IPS-NIHi7 (cell line): ENCODE measurements around the gene CENPI.
A peak's percentile ranks its signal among the peaks of the same experiment; 100 is the strongest.
"Not testable (repeated sequence)": the region's sequence is repeated elsewhere in the genome, so short reads cannot be mapped to it uniquely, and the experiment has no call there.

Experiments used
- DNase-seq: peaks from one replicate; pipeline ENCODE4 v3.0.0; 2012; ENCODE audit warnings: mixed read lengths; ENCODE audit errors: extremely low spot score

The CENPI gene, protein sequence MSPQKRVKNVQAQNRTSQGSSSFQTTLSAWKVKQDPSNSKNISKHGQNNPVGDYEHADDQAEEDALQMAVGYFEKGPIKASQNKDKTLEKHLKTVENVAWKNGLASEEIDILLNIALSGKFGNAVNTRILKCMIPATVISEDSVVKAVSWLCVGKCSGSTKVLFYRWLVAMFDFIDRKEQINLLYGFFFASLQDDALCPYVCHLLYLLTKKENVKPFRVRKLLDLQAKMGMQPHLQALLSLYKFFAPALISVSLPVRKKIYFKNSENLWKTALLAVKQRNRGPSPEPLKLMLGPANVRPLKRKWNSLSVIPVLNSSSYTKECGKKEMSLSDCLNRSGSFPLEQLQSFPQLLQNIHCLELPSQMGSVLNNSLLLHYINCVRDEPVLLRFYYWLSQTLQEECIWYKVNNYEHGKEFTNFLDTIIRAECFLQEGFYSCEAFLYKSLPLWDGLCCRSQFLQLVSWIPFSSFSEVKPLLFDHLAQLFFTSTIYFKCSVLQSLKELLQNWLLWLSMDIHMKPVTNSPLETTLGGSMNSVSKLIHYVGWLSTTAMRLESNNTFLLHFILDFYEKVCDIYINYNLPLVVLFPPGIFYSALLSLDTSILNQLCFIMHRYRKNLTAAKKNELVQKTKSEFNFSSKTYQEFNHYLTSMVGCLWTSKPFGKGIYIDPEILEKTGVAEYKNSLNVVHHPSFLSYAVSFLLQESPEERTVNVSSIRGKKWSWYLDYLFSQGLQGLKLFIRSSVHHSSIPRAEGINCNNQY

DNA sequence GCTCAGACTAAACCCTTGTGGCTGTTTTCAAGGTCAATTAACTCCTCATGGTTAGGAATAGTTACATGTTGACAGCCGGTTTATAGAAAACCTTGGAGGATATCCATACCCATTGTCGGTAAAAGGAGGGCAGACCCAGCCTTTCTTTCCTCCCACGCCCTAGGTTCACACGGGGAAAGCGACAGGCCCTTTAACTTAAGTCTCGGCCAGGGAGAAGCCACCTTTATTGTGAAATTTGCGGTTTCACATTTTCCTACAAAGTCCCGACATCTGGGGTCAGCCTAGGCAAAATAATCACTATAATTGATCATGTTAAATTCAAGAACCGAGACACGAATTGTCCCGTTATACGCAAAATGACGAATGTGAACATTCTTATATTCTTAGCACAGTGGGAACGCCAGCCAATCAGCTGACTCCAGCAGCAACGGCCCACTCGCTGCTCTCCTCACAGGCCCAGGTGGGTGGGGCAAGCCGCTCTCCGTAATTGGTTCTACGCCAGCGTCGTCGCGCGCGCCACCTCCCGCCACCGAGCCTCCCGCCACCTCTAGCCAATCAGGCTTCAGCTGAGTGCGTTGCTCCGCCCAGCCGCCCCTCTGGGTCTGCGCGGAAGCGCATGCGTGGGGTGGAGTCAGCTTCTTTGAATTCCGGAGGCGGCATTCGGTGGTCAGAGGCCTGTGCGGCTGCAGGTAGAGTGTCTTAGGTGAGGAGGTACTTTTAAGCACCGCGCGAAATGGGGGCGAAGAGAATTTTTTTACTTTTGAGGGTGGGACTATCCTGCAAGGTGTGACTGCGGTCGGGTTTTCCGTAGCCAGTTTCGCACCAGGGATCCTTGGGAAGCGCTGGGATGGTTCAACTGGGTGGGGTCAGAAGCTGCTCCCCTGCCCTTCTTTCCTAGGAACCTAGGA is at the start of gene CENPI:
TSS of gene CENPI (plus strand) at position 659 of the 908 bp plus-strand sequence. CDS start 2,867 bp downstream, outside the sequence.
- peak; percentile 94 for DNase-seq

DNA sequence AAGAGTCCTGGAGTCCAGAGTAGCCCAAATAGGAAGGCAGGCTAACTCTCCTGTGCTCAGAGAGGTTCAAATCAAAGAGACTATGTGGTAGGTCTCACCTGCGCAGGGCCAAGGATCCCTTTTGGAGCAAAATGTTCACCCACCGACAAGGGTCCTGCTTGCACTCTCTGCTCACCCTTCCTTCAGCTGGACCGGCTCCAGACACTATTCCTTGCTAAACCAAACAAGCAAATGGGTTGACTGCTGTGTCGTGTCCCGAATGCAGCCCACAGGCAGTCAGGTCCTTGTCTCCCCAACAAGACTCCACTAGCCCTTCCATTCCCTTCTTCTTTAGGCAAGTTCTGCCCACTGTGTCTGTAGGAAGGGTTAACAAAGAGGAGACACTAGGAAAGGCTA is 46.9 kb upstream of the CENPI start:
- no peak for DNase-seq

DNA sequence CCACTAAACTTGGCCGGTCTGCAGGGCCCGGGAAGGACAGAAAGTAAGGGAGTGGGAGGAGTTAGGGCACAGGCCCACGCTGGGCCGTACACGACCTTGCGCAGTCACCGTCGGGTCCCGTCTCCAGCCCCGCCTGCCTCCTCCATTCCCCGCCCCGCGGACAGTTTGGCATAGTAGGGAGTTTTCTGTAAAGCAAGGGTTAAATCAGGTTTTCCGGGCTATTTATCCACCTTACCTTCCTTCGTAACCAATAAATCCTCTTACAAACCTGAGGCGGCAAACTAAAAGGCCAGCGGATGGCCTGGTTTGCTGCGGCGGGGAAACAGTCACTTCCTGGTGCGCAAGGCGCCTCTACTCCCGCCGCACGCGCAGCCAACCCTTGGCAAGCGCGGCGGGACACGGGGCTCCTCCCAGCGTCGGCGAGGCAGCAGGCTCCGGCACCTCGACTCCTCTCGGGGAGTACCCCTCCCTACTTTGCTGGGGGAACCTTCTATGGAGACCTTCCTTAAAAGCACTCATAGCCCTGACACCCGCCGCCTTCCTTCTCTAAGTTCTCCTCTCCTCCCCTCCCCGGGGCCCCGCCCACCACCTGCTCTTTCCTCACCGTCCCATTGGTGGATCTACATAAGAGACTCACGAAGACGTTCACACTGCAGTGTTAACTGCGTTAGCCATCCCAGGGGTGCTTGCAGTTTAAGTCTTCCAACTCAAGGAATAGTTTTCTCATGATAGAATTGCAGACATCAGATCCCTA is 46.3 kb upstream of the CENPI start, which contains the start of gene TRMT2B:
TSS of gene TRMT2B (minus strand) at position 563 of the 754 bp plus-strand sequence. CDS start 9,822 bp downstream, outside the sequence.
- peak; percentile 70 for DNase-seq

DNA sequence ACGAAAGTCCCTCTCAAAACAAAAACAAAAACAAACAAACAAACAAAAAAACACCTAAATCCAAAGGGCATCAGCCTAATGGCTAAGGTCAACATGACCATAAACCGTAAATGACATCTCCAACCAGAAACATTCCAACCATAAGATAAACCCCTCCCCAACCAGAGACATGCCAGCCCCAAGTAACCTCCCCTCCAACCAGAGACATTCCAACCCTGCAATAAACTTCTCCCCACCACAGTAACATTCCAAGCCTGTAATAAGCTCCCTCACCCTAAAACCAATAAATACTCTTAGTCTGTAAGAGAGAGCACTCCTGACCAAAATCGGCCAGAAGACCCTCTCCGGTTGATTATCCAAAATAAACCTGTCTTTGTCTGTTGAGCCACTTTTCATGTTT is 41.5 kb upstream of the CENPI start:
- not testable (repeated sequence) for DNase-seq

DNA sequence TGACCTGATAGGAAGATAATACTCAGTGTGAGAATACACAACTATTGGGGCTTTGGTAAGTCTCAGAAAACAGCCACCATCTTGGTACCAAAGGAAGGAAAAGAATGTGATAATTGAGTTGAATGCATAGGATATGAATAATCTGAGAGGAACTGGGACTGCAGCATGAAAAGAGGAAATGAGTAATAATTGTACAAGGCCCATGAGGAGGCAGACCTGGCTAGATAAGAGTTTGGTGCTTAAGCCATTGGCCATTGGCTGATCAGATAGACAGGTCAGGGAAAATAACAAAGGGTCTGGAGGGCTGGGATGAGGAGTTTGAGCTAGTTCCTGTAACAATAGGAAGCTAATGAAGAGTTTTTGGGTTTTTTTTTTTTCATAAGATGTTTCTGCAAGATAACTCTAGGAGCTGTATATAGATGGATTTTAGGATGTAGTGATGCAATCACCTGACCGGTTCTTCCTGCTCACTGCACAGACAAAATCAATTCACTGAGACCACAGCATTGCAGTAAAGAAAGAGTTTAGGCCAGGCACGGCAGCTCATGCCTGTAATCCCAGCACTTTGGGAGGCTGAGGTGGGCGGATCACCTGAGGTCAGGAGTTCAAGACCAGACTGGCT is 40.8 kb upstream of the CENPI start:
- no peak for DNase-seq

DNA sequence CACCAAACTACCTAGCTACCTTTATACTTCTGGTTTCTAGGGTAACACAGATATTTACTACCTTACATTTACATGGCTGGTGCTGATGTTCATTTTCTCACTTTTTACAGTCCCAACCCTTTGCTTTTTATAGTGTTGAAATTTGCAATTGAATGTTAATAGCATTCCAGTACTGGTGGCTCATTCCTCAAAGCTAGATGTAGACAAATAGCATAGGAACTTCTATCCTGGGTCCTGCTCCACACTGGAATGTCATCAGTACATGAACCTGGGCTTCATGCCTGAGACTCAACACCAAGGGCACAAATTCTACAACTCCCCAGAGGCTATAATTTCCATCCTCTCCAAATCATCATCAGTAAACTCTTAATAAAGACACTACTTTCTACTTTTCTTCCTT is 35.8 kb upstream of the CENPI start:
- DNase-seq, result no peak

DNA sequence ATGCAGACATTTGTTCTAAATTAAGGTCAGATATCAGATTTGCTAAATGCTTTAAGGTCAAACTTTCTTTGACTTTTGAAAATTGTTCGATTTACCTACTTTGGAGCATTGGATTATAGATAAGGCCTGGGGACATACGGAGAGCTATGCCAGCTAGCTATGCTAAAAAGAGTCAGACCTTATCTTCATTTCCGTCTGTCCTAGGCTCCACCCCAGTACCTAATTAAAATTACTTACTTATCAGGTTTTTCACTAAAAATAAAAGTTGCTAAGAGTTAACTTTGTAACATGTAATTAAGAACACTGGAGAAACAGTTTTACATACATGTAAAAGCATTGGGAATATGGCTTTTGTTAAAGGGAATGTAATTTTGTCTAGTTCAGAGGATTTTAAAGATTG is 26.4 kb upstream of the CENPI start:
- DNase-seq, result no peak

DNA sequence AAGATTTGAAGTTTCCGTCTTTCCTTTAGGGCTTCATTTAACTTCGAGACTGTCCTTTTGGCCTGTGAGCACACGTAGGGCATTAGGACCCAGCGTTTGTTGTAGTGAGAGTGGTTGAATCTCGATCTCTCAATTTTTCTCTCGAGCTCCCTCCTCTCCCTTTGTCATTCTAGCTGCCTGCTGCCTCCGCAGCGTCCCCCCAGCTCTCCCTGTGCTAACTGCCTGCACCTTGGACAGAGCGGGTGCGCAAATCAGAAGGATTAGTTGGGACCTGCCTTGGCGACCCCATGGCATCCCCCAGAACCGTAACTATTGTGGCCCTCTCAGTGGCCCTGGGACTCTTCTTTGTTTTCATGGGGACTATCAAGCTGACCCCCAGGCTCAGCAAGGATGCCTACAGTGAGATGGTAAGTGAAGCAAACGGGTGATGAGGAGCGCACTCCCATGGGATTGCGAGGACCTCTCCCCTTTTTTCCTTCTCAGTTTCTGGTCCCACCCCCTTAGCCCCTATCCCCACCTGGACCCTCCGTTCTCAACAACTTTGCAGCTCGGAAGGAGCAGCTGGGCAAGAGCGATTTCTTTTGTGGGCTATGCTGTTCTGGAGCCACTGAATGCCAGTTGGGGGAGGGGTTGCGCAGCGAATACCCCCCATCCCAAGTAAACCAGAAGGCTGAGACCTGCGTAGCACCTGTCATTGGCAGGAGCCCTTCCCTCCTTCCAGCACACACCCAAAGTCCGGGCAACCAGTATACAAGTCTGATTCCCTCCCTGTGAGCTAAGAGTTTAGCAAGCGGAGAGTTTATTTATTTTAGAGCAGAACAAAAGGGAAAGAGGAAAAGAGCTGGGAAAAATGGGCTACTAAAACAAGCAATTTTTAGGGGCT is 19.0 kb upstream of the CENPI start, which contains the start of gene TMEM35A:
TSS of gene TMEM35A (plus strand) at position 164 of the 883 bp plus-strand sequence. CDS start at position 288, 124 bp downstream.
- peak; percentile 39 for DNase-seq

DNA sequence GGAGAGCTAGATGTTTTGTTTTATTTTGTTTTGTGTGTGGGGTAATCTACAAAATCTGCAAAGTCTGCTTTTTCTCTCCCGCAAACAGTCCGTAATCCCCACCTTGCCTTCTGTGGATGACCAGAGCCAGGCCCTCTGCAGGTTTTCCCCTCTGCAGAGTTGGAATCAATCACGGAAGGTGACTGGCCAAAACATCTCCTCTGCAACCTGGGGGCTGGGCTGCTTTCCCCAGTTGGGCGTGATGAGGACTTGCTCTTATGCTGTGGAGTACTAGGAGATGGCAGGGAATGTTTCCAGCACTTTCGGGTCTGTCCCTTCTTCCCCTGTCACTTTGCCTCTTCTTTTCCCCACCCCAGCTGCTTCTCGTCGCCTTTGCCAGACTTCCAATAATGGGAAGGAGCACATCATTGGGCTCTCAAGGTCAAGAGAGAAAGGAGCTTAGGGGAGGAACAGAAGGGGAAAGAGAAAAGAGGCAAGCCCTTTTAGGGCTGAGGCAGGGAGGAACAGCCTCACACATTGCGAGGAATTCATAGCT is 18.2 kb upstream of the CENPI start:
- DNase-seq, result no peak

DNA sequence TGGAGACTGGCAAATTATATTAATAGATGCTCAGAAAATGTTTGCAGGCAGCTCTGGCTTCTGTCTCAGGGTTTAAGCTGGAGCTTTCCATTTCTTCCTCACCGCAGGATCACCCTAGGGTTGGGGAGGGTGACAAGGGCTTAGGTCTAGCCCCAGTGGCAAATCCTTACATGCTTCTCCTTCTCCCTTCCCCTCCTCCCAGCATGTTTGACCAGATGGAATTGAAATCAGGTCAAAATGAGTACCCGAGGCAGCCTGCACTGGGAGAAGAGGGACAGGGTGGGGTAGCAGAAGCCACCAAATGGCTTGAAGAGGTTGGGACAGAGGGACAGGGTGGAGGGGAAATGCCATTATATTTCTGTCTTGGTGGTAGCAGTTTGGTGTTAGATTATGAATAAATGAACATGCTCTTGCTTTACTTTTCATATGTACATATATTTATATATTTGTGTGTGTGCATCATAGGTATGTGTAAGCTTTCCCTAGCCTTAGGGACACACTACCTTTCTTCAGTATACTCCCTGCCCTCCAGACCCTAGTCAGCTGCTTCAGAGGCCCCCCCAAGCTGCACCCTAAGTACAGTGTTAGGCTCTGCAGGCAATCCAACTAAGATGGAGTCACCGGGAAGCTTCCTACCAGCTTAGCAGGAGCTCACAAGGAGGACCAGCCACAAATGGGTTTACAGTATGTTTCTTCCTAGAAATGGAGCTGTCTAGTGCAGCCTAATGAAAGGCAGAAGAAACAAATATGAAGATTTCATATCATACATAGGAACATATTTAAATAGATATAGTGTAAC is 17.5 kb upstream of the CENPI start:
- no peak for DNase-seq

DNA sequence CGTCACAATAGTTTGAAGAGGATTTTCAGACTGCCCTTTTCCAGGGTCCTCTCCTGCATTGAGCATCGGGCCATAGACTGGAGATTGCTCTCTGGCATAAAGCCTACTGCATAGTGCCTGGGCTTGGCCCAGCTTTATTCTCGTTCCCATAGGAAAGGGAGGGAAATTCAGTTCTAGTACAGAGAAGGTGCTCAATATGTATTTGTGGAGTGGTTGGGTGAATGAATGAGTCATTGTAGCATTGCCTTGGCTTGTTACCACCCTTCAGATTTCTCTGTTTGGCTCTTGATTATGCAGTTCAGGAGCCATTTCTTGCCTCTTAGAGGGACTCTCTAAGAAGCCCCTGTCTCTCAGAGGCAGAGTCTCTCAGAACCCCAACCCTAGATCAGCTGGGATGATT is 16.8 kb upstream of the CENPI start:
- DNase-seq, result no peak

DNA sequence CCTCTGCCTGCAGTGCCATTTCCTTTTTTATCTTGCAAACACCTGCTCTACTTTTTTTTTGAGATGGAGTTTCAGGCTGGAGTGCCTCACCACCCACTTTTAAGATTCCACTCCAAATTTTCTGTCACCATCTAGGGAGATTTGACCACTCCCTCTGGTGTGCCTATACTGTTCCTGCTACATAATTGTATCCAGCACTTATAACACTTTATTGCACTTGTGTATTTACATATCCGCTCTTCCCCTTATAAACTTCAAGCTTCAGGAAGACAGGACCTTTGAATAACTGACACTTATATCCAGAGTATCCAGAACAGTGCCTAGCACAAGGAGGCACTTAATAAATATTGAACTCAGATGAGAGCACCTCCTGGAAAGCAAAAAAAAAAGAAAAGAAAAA is 6.2 kb upstream of the CENPI start:
- DNase-seq, result no peak

DNA sequence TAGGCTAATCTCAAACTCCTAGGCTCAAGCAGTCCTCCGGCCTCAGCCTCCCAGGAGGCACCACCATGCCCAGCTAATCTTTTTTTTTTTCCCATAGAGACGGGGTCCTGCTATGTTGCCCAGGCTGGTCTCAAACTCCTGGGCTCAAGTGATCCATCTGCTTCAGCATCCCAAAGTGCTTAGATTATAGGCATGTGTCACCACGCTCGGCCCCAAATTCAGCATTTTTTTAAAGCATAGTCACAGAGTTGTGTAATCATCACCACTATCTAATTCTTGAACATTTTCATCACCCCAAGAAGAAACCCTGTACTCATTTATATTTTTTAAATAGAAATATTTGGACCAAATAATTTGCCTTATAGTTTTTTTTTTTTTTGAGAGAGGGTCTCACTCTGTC is 10.3 kb downstream of the CENPI start:
- DNase-seq, result no peak

DNA sequence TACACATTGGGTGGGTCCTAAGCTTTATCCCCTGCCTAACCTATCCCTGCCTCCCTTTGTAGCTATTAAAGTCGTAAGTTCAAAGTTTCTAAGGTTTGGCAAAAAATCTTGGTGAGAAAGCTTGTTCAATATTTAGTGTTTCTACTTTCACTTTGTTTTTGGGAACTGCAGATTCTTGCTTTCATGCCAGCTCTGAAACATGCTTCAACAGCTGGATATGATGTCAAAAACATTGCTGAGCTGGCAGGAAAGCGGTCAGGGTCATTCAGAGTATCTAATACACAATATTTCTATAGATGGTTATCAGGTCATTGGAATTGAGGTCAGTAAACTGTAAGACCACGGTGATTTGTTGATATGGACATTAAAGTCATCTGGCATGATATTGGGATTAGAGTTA is 19.7 kb downstream of the CENPI start:
- DNase-seq, result no peak

DNA sequence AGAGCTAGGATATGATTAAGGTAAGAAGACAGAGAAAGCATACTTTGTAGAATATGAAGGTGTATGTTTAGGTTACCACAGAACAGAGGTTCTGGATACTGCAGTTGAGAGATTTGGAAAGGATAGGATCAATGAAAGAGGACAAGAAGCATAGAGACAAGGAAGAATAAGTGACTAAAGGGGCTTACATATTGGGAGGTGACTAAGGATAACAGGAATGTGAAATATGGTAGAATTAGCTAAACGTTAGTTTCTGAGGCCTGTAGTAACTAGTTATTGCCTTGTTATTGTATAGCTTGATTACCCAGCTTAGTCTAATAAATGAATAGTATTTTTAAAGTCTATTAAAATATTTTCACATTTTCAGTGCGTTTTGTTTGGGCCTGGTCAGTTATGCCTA is 38.2 kb downstream of the CENPI start:
- DNase-seq, result no peak
